Measurements from ENCODE around the gene ZNF576. TPM values are rescaled to one million over a fixed set of nuclear protein-coding genes. Genes with fewer than 3 reads are reported as not detected.

The ZNF576 gene
- total and polyA plus RNA-seq, 9 of the 15 experiments (the other 6 are each of a cell fraction or from before 2014, with no cell fraction given) = 6.8 to 18.2 (median 12.2) TPM

- TF ChIP-seq ZBTB43 (CRISPR knock-in tag; IDR thresholded peaks at IDR 0.05) (no peak), DACH1 (IDR thresholded peaks at IDR 0.05; ENCODE audit: partially characterized antibody) (peak; percentile 97), SIN3A (IDR thresholded peaks at IDR 0.05; ENCODE audit: borderline replicate concordance in 2 of 2, control insufficient read depth in 1 of 2, low read depth in 2 of 2, low read length in 2 of 2) (peak in 1 of 2 experiments; percentile 67; a peak in 2 of 4 replicates), CBX1 (IDR thresholded peaks at IDR 0.05; ENCODE audit: low read depth) (no peak), DDX20 (tag; IDR thresholded peaks at IDR 0.05; ENCODE audit: low read depth) (no peak), JUND (IDR thresholded peaks at IDR 0.05; ENCODE audit: borderline replicate concordance, low read depth, low read length) (peak; percentile 89), JUND (tag; IDR thresholded peaks at IDR 0.05; ENCODE audit: borderline replicate concordance, low read depth, low read length) (peak; percentile 75; the same call in 1 of the 3 replicates), RFX1 (IDR thresholded peaks at IDR 0.05) (no peak), FUS (optimal IDR thresholded peaks at IDR 0.05; ENCODE audit: low read depth, low read length) (no peak), IRF9 (tag; IDR thresholded peaks at IDR 0.05) (no peak), ATF4 (CRISPR knock-in tag; IDR thresholded peaks at IDR 0.05) (peak; percentile 25; the same call in 1 of the 2 replicates), NFE2 (IDR thresholded peaks at IDR 0.05; ENCODE audit: low read depth) (peak; percentile 98), SUPT5H (IDR thresholded peaks at IDR 0.05) (peak; percentile 73), MCM7 (IDR thresholded peaks at IDR 0.05) (no peak)
- TF ChIP-seq, protein P1, sequence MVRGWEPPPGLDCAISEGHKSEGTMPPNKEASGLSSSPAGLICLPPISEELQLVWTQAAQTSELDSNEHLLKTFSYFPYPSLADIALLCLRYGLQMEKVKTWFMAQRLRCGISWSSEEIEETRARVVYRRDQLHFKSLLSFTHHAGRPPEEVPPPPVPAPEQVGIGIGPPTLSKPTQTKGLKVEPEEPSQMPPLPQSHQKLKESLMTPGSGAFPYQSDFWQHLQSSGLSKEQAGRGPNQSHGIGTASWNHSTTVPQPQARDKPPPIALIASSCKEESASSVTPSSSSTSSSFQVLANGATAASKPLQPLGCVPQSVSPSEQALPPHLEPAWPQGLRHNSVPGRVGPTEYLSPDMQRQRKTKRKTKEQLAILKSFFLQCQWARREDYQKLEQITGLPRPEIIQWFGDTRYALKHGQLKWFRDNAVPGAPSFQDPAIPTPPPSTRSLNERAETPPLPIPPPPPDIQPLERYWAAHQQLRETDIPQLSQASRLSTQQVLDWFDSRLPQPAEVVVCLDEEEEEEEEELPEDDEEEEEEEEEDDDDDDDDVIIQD (CRISPR knock-in tag; IDR thresholded peaks at IDR 0.05) = no peak
- TF ChIP-seq, protein P2, sequence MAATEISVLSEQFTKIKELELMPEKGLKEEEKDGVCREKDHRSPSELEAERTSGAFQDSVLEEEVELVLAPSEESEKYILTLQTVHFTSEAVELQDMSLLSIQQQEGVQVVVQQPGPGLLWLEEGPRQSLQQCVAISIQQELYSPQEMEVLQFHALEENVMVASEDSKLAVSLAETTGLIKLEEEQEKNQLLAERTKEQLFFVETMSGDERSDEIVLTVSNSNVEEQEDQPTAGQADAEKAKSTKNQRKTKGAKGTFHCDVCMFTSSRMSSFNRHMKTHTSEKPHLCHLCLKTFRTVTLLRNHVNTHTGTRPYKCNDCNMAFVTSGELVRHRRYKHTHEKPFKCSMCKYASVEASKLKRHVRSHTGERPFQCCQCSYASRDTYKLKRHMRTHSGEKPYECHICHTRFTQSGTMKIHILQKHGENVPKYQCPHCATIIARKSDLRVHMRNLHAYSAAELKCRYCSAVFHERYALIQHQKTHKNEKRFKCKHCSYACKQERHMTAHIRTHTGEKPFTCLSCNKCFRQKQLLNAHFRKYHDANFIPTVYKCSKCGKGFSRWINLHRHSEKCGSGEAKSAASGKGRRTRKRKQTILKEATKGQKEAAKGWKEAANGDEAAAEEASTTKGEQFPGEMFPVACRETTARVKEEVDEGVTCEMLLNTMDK (IDR thresholded peaks at IDR 0.05; ENCODE audit: borderline replicate concordance, insufficient read depth, low read depth, low read length, poor library complexity, severe bottlenecking) = no peak
- TF ChIP-seq, protein P3, sequence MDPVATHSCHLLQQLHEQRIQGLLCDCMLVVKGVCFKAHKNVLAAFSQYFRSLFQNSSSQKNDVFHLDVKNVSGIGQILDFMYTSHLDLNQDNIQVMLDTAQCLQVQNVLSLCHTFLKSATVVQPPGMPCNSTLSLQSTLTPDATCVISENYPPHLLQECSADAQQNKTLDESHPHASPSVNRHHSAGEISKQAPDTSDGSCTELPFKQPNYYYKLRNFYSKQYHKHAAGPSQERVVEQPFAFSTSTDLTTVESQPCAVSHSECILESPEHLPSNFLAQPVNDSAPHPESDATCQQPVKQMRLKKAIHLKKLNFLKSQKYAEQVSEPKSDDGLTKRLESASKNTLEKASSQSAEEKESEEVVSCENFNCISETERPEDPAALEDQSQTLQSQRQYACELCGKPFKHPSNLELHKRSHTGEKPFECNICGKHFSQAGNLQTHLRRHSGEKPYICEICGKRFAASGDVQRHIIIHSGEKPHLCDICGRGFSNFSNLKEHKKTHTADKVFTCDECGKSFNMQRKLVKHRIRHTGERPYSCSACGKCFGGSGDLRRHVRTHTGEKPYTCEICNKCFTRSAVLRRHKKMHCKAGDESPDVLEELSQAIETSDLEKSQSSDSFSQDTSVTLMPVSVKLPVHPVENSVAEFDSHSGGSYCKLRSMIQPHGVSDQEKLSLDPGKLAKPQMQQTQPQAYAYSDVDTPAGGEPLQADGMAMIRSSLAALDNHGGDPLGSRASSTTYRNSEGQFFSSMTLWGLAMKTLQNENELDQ (CRISPR knock-in tag; IDR thresholded peaks at IDR 0.05; ENCODE audit: borderline replicate concordance) = no peak
These were observed at the start of gene ZNF576, which contains the start of gene IRGQ (continued) for GRCh38 chr19:43595999-43596841.
